OCI-LY1 (cell line): ENCODE data around the gene WIPF3.

Source experiments
- EZH2 ChIP-seq: fragments of 200-600 bp; sonication (generic), shearing (Covaris generic); IDR thresholded peaks from 2 replicates; pipeline ENCODE4 v1.8.0; 2017; ENCODE audit warnings: borderline replicate concordance, mixed run types, mild to moderate bottlenecking, antibody characterized with exemption, low read length, moderate library complexity, mixed read lengths
- TF ChIP-seq, protein P1 (sequence below): fragments of 200-600 bp; sonication (generic), shearing (Covaris generic); IDR thresholded peaks from 2 replicates; pipeline ENCODE4 v1.5.1; 2017; ENCODE audit warnings: mild to moderate bottlenecking, antibody characterized with exemption, low read length, moderate library complexity, mixed read lengths

DNA sequence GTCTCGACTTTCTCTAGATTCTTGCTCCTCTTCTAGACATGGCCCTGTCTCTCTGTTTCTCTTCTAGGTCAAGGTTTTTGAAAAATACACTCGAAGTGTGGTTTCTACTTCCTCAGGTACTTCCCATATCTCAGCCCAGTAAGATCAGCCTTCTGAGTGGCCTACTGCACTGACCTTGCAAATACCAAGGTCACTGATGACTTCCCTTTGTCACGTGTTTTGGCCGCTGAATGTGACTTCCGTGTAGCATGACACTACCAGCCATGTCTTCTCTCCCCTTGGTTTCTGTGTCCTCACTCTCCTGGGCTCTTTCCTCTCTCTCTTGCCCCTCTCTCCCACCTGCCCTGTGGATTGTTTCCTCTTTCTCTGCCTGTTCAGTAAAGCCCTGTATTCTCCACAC is 7.9 kb upstream of the WIPF3 start:
- TF ChIP-seq, protein P1, sequence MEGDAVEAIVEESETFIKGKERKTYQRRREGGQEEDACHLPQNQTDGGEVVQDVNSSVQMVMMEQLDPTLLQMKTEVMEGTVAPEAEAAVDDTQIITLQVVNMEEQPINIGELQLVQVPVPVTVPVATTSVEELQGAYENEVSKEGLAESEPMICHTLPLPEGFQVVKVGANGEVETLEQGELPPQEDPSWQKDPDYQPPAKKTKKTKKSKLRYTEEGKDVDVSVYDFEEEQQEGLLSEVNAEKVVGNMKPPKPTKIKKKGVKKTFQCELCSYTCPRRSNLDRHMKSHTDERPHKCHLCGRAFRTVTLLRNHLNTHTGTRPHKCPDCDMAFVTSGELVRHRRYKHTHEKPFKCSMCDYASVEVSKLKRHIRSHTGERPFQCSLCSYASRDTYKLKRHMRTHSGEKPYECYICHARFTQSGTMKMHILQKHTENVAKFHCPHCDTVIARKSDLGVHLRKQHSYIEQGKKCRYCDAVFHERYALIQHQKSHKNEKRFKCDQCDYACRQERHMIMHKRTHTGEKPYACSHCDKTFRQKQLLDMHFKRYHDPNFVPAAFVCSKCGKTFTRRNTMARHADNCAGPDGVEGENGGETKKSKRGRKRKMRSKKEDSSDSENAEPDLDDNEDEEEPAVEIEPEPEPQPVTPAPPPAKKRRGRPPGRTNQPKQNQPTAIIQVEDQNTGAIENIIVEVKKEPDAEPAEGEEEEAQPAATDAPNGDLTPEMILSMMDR = no peak
- no peak for TF ChIP-seq EZH2
